Adrenal gland (tissue), 12 donors: ENCODE data around the gene GPRIN3. TPM values are rescaled to one million over a fixed set of nuclear protein-coding genes. Genes with fewer than 3 reads are reported as not detected.

Experiments used
- DNase-seq, 7 donors: peaks; one replicate each; pipeline ENCODE4 v3.0.0-alpha.2; 2019 to 2020
- H3K27ac ChIP-seq, 5 donors: fragments of 200-600 bp; sonication (generic) in 4 of 5; 1 replicate in 3 of 5; 2 replicates in 2 of 5; pipeline versions ENCODE4 v1.5.1 to v1.8.0; 2016 to 2020; ENCODE audit warnings: mild to moderate bottlenecking in 1 of 5
- H3K27me3 ChIP-seq: fragments of 200-600 bp; 2 replicates; pipeline ENCODE4 v1.8.0; 2021
- H3K36me3 ChIP-seq, 2 donors: fragments of 200-600 bp; replicated peaks in 1 of 2; 1 replicate in 1 of 2; 2 replicates in 1 of 2; pipeline versions ENCODE4 v1.5.1 to v1.8.0; 2018 to 2022
- H3K4me1 ChIP-seq, 2 donors: fragments of 200-600 bp; replicated peaks in 1 of 2; 1 replicate in 1 of 2; 2 replicates in 1 of 2; pipeline versions ENCODE4 v1.5.1 to v1.8.0; 2018 to 2021
- H3K4me3 ChIP-seq, 4 donors: fragments of 200-600 bp; sonication (generic) in 3 of 4; one replicate each; pipeline ENCODE4 v1.5.1; 2016 to 2018
- H3K9me3 ChIP-seq, 3 donors: fragments of 200-600 bp; sonication (generic) in 1 of 3; replicated peaks in 1 of 3; 1 replicate in 2 of 3; 2 replicates in 1 of 3; pipeline versions ENCODE4 v1.5.1 to v1.8.0; 2016 to 2021
- POLR2A ChIP-seq, 2 donors: fragments of 450-650 bp; IDR thresholded peaks; one replicate each; pipeline ENCODE4 v1.6.1; 2017; ENCODE audit warnings: antibody characterized with exemption in 2 of 2, mild to moderate bottlenecking in 2 of 2, moderate library complexity in 1 of 2
- WGBS, 4 donors: extraction: QIAGEN DNeasy Blood & Tissue Kit in 2 of 4; methylation state at CpG; one replicate each; pipeline versions ENCODE4 v1.1.5 to v1.1.7; 2013 to 2017; 5-methylcytosine and 5-hydroxymethylcytosine counted together
- intact Hi-C, 2 donors: fragments of 100-400 bp; cut with DNase I; formaldehyde crosslinking; loops; one replicate each; pipeline versions ENCODE4 v1.14.1 to v1.15.0; 2022 to 2023
- polyA plus RNA-seq, 3 donors: library from polyadenylated mRNA; stranded (reverse); fragments of 200-250 nt in 2 of 3; fragments of 350-450 nt in 1 of 3; fragmentation: Illumina TruSeq in 1 of 3; extraction: RNeasy Lipid Tissue Mini Kit (QIAGEN cat#74804) in 1 of 3; gene quantifications; one replicate each; pipeline ENCODE4 v1.2.3, GENCODE V29; 2013 to 2014
- total RNA-seq, 9 donors: library from RNA; depleted of rRNA in 4 of 9; stranded (reverse); fragments of >200 nt in 4 of 9; fragments of 120-200 nt in 1 of 9; fragmentation: NEBNext Ultra II Directional in 1 of 9; extraction: Animal tissue kit (Norgen Biotek cat#: 25700) in 1 of 9; gene quantifications; one replicate each; pipeline versions ENCODE4 v1.1.0 to v1.2.4, GENCODE V29; 2013 to 2023
- TF ChIP-seq, protein P1 (sequence below), 6 experiments: fragments of 450-650 bp in 4 of 6; fragments of 200-600 bp in 2 of 6; sonication (generic) in 1 of 6; IDR thresholded peaks; 1 replicate in 5 of 6; 2 replicates in 1 of 6; pipeline versions ENCODE4 v1.5.1 to v1.8.0; 2016 to 2021; ENCODE audit warnings: antibody characterized with exemption in 6 of 6, mild to moderate bottlenecking in 2 of 6, moderate library complexity in 1 of 6
- donor health status: healthy with polysubstance abuse.
- donor health status: Bipolar disorder and iron deficiency.
- donor health status: DM: yes; HTN: yes; CAD: no.
- donor health status: DM: no; HTN: no; CAD: no.
- donor health status: DM: no; HTN: no; CAD: no.
- donor health status: DM: yes; HTN: yes; CAD: no.

Gene GPRIN3
- total and polyA plus RNA-seq, 12 donors: 0.47 to 4.6 (median 2.2) TPM

DNA sequence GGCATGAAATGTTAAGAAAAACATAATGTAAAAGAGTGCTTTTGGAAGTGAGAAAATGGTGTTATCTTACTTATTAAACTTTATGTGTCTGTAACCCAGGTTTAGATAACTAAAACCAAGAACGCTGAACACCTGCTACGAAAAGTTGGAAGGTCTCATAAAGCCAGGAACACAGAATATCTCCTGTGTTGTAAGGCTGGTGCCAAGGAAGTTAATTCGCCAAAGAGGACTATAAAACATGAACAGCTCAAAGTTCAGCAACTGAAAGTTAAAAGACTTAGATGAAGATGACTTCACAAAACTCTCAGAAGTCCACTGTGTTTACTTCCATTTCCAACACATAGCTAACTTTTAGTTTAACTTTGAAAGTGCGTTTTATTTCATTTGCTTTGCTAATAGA lies 54.3 kb downstream of the GPRIN3 start:
- H3K27me3 ChIP-seq: no peaks in the 10 kb centered on the region
- H3K9me3 ChIP-seq: no peaks in the 10 kb centered on the region
- no peak overlapping the region for H3K4me3 ChIP-seq
- H3K27ac ChIP-seq: no peak overlapping the region
- intact Hi-C loops: no loop called here
- no peaks in the 10 kb centered on the region for H3K4me1 ChIP-seq
- no peak for TF ChIP-seq POLR2A (IDR thresholded peaks at IDR 0.05)
- TF ChIP-seq, protein P1, sequence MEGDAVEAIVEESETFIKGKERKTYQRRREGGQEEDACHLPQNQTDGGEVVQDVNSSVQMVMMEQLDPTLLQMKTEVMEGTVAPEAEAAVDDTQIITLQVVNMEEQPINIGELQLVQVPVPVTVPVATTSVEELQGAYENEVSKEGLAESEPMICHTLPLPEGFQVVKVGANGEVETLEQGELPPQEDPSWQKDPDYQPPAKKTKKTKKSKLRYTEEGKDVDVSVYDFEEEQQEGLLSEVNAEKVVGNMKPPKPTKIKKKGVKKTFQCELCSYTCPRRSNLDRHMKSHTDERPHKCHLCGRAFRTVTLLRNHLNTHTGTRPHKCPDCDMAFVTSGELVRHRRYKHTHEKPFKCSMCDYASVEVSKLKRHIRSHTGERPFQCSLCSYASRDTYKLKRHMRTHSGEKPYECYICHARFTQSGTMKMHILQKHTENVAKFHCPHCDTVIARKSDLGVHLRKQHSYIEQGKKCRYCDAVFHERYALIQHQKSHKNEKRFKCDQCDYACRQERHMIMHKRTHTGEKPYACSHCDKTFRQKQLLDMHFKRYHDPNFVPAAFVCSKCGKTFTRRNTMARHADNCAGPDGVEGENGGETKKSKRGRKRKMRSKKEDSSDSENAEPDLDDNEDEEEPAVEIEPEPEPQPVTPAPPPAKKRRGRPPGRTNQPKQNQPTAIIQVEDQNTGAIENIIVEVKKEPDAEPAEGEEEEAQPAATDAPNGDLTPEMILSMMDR (IDR thresholded peaks at IDR 0.05): no peak
- DNase-seq: no peak
- WGBS, 4 donors: 83 to 88% (median 85%) methylated on average over 4 of the region's 4 CpGs
- H3K36me3 ChIP-seq: no peaks in the 10 kb centered on the region

GRCh38 chr4:89251396-89251795 lies 56.2 kb downstream of the GPRIN3 start:
- TF ChIP-seq, protein P1 (IDR thresholded peaks at IDR 0.05): no peak
- no peak for TF ChIP-seq POLR2A (IDR thresholded peaks at IDR 0.05)
- Histone ChIP-seq H3K36me3 (no peaks in the 10 kb centered on the region), H3K9me3 (no peaks in the 10 kb centered on the region), H3K4me3 (no peak overlapping the region), H3K27ac (no peak overlapping the region), H3K27me3 (no peaks in the 10 kb centered on the region), H3K4me1 (no peaks in the 10 kb centered on the region)
- intact Hi-C loops: no loop called here
- no peak for DNase-seq

DNA sequence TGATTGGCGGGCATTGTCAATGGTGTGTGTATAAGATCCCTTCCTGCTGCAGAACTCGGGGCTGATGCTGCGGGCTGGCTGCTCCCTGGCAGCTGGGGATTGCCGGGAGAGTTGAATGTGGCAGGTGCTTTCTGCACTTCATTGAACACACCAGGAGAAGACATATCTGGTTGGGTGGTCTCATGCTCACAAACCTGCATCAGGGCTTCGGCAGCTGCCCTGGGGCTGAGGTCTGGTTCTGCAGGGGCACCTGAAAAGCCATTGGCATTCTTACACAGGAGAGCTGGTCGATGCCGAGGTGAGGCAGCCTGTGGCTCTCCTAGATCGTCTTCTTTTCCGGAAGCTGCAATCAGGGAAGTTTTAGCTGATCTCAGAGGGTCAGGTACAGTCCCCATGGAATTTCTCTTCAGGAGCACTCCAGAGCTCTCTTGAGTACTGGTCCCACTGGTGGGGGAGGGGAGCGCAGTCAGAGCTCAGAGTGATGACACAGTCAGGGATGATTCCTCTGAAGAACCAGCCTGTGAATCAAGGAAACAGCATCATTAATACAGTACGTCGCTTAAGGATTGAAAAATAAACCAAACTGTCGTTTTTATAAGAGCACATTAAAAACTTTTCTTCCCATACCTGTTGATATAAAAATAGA lies 57.8 kb downstream of the GPRIN3 start:
- DNase-seq: no peak
- Histone ChIP-seq H3K9me3 (no peaks in the 10 kb centered on the region), H3K4me1 (no peaks in the 10 kb centered on the region), H3K4me3 (no peak overlapping the region), H3K36me3 (no peaks in the 10 kb centered on the region), H3K27ac (no peak overlapping the region), H3K27me3 (no peaks in the 10 kb centered on the region)
- WGBS, 4 donors: 86 to 96% (median 91%) methylated on average over 10 to 13 of the region's 13 CpGs
- TF ChIP-seq POLR2A (IDR thresholded peaks at IDR 0.05): no peak
- TF ChIP-seq, protein P1 (IDR thresholded peaks at IDR 0.05): no peak
- intact Hi-C loops: no loop called here

GRCh38 chr4:89249313-89249712 lies 58.3 kb downstream of the GPRIN3 start:
- Histone ChIP-seq H3K4me3 (no peak overlapping the region), H3K27me3 (no peaks in the 10 kb centered on the region), H3K9me3 (no peaks in the 10 kb centered on the region), H3K4me1 (no peaks in the 10 kb centered on the region), H3K36me3 (no peaks in the 10 kb centered on the region), H3K27ac (no peak overlapping the region)
- intact Hi-C loops: no loop called here
- DNase-seq: no peak
- TF ChIP-seq, protein P1 (IDR thresholded peaks at IDR 0.05): no peak
- TF ChIP-seq POLR2A (IDR thresholded peaks at IDR 0.05): no peak
- WGBS, 4 donors: 55 to 73% (median 72%) methylated on average over 1 to 2 of the region's 2 CpGs
